A673 (cell line): ENCODE results near the gene CDC37. TPM values are rescaled to one million over a fixed set of nuclear protein-coding genes. Genes with fewer than 3 reads are reported as not detected.

ENCODE experiments used
- BruUV-seq: library from RNA; stranded (reverse); fragments of 400-500 nt; replicated peaks from 2 replicates; lab custom pipeline; 2021; lab: Mats Ljungman, UMichigan
- CTCF ChIA-PET: fragments of 300-600 bp; sonication (Branson Sonifier 250); formaldehyde crosslinking; loops from one replicate; lab custom pipeline; 2022; ENCODE audit warnings: antibody characterized with exemption; lab: Charles Lee
- POLR2A ChIA-PET: fragments of 300-600 bp; sonication (Branson Sonifier 250); formaldehyde crosslinking; loops from one replicate; lab custom pipeline; 2022; ENCODE audit warnings: antibody characterized with exemption; ENCODE audit not compliant: low non-redundant PET; lab: Charles Lee
- DNase-seq: peaks from one replicate; pipeline ENCODE4 v3.0.0-alpha.2; 2015; ENCODE audit warnings: low spot score
- H3K27ac ChIP-seq: fragments of 200-600 bp; sonication (generic); 2 replicates; pipeline ENCODE4 v1.5.1; 2016; ENCODE audit warnings: mixed run types, low read depth, mild to moderate bottlenecking, mixed read lengths, antibody characterized with exemption, low read length; ENCODE audit not compliant: poor library complexity, severe bottlenecking
- H3K27me3 ChIP-seq: fragments of 200-600 bp; sonication (generic); replicated peaks from 2 replicates; pipeline ENCODE4 v1.6.1; 2017; ENCODE audit warnings: mixed run types, low read depth, mild to moderate bottlenecking, mixed read lengths, antibody characterized with exemption, low read length; ENCODE audit not compliant: insufficient read depth, poor library complexity
- H3K36me3 ChIP-seq: fragments of 200-600 bp; sonication (generic); 2 replicates; pipeline ENCODE4 v1.6.1; 2016; ENCODE audit warnings: mixed run types, mild to moderate bottlenecking, mixed read lengths, antibody characterized with exemption, low read length; ENCODE audit not compliant: insufficient read depth, poor library complexity, severe bottlenecking
- H3K4me1 ChIP-seq: fragments of 200-600 bp; sonication (generic); 2 replicates; pipeline ENCODE4 v1.6.1; 2017; ENCODE audit warnings: mixed run types, mild to moderate bottlenecking, mixed read lengths, antibody characterized with exemption, low read length; ENCODE audit not compliant: insufficient read depth, poor library complexity, severe bottlenecking
- H3K4me3 ChIP-seq: fragments of 200-600 bp; sonication (generic); 2 replicates; pipeline ENCODE4 v1.5.1; 2016; ENCODE audit warnings: low read depth, mixed run types, mild to moderate bottlenecking, mixed read lengths, low read length; ENCODE audit not compliant: poor library complexity, severe bottlenecking
- H3K9me3 ChIP-seq: fragments of 200-600 bp; sonication (generic); 2 replicates; pipeline ENCODE4 v1.6.1; 2016; ENCODE audit warnings: mixed run types, low read depth, mild to moderate bottlenecking, mixed read lengths, antibody characterized with exemption, low read length; ENCODE audit not compliant: poor library complexity, severe bottlenecking
- CTCF ChIP-seq: fragments of 300-800, 200-600 bp; sonication (generic); conservative IDR thresholded peaks from 2 replicates; pipeline ENCODE4 v1.5.1; 2017; ENCODE audit warnings: low read depth, mild to moderate bottlenecking, antibody characterized with exemption, low read length, moderate library complexity, mixed read lengths
- EZH2 ChIP-seq: fragments of 200-600 bp; sonication (generic); IDR thresholded peaks from 2 replicates; pipeline ENCODE4 v1.6.1; 2017; ENCODE audit warnings: borderline replicate concordance, low read depth, mild to moderate bottlenecking, mixed read lengths, antibody characterized with exemption, low read length; ENCODE audit not compliant: poor library complexity, severe bottlenecking
- intact Hi-C: fragments of 100-400 bp; cut with micrococcal nuclease; formaldehyde crosslinking; loops from one replicate; pipeline ENCODE4 v1.10.0; 2022; ENCODE audit not compliant: unreplicated experiment
- total RNA-seq: library from RNA; stranded (reverse); gene quantifications from 2 replicates; pipeline ENCODE4 v1.2.3, GENCODE V29; 2021

CDC37 gene
- total RNA-seq, 1 experiment from 2014 or later = 288 TPM

- Histone ChIP-seq H3K36me3 (no peaks in the 10 kb centered on the region), H3K9me3 (no peaks in the 10 kb centered on the region), H3K27me3 (no peaks in the 10 kb centered on the region), H3K4me1 (no peaks in the 10 kb centered on the region), H3K27ac (no peak overlapping the region), H3K4me3 (no peak overlapping the region)
- ChIA-PET POLR2A (no interaction called here), CTCF (no interaction called here)
- DNase-seq = no peak
- no TSS peak for BruUV-seq
- intact Hi-C loops = no loop called here
- TF ChIP-seq EZH2 = no peak
- TF ChIP-seq CTCF = no peak
Measured at GRCh38 chr19:10439588-10439987, 36.2 kb upstream of the CDC37 start.

DNA sequence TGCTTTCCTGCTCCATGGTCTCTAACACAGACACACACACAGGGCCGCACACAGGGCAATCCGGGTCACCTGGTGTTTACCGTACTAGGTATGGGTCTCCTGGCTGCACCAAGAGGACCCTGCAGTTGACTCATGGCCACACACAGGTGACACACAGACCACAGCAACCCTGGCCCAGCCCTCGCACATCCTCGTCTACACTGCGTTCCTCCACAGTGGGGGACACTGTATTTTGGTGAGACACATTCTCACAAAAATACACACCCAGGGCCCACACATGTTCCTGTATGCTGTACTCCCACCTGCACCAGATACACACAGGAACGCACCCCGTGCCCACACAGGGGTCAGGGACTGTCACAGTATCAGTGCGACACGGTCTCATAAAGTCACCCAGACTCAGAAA is 29.8 kb upstream of the CDC37 start:
- intact Hi-C loops = no loop called here
- no TSS peak for BruUV-seq
- ChIA-PET CTCF (interaction anchor here (1.1 kb wide), 1 partner anchor 13 kb away, joined by 3 read pairs; the partner anchor contains the start of gene PDE4A), POLR2A (no interaction called here)
- H3K27me3 ChIP-seq = no peaks in the 10 kb centered on the region
- H3K27ac ChIP-seq = peak overlapping the region; percentile 75
- no peaks in the 10 kb centered on the region for H3K9me3 ChIP-seq
- DNase-seq = no peak
- peaks cover 14% of the 10 kb centered on the region for H3K4me1 ChIP-seq
- TF ChIP-seq EZH2 = no peak
- no peak for TF ChIP-seq CTCF
- no peak overlapping the region for H3K4me3 ChIP-seq
- no peaks in the 10 kb centered on the region for H3K36me3 ChIP-seq

DNA sequence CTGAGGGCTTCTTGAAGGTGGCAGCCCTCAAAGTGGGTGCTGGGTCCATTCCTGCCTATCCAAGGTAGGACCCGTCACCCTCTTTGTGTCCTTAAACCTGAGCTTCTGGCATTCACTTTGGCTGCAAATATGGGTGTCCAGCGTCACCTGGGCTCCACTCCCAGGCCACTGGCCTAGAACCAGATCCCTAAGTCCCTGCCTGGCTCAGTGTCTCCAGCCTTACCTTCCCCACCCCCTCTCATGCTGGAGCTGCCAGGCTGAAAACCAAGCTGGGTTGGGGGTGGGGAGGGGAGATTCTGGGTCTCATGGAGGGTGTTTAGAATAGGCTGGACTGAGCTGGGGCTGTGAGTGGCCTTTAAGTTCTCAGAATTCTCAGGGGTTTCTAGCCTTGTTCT is 29.4 kb upstream of the CDC37 start:
- H3K9me3 ChIP-seq = no peaks in the 10 kb centered on the region
- no peaks in the 10 kb centered on the region for H3K36me3 ChIP-seq
- no peak for DNase-seq
- H3K4me1 ChIP-seq = peaks cover 14% of the 10 kb centered on the region
- POLR2A ChIA-PET = no interaction called here
- peak overlapping the region; percentile 41 for H3K4me3 ChIP-seq
- intact Hi-C loops = no loop called here
- CTCF ChIA-PET = interaction anchor here (1.1 kb wide), 1 partner anchor 13 kb away, joined by 3 read pairs; the partner anchor contains the start of gene PDE4A
- TF ChIP-seq EZH2 (no peak), CTCF (no peak)
- no TSS peak for BruUV-seq
- H3K27me3 ChIP-seq = no peaks in the 10 kb centered on the region
- peak overlapping the region; percentile 75 for H3K27ac ChIP-seq
